ENCODE measurements around the gene NR2C1.

DNA sequence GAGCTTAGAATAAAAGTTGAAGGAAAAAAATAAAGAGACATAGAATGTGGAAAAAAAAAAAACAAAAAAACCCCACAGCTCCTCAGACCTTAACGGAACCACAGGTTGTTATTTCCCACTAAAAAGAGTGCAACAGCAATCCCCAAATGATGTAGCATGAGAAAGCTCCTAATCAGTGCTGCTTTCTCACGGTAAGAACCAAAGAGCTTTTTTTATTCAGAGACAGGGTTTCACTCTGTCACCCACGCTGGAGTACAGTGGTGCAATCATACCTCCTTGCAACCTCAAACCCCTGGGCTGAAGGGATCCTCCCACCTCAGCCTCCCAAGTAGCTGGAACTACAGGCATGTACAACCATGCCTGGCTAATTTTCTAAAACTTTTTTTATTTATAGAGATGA is 83.2 kb downstream of the NR2C1 start:
- TF ChIP-seq, protein P1, sequence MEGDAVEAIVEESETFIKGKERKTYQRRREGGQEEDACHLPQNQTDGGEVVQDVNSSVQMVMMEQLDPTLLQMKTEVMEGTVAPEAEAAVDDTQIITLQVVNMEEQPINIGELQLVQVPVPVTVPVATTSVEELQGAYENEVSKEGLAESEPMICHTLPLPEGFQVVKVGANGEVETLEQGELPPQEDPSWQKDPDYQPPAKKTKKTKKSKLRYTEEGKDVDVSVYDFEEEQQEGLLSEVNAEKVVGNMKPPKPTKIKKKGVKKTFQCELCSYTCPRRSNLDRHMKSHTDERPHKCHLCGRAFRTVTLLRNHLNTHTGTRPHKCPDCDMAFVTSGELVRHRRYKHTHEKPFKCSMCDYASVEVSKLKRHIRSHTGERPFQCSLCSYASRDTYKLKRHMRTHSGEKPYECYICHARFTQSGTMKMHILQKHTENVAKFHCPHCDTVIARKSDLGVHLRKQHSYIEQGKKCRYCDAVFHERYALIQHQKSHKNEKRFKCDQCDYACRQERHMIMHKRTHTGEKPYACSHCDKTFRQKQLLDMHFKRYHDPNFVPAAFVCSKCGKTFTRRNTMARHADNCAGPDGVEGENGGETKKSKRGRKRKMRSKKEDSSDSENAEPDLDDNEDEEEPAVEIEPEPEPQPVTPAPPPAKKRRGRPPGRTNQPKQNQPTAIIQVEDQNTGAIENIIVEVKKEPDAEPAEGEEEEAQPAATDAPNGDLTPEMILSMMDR (IDR thresholded peaks at IDR 0.05; ENCODE audit: low read depth, low read length), result no peak
- no peak for TF ChIP-seq EZH2phosphoT487 (IDR thresholded peaks at IDR 0.05; ENCODE audit: low read depth)
